ENCODE data around the gene MPHOSPH9.

- TF ChIP-seq CTCF (conservative IDR thresholded peaks at IDR 0.05; ENCODE audit: low read length) (no peak), EZH2phosphoT487 (IDR thresholded peaks at IDR 0.05; ENCODE audit: borderline replicate concordance, low read depth, low read length) (no peak)
Measured at GRCh38 chr12:123254853-123255446, 22.0 kb upstream of the MPHOSPH9 start.
